ENCODE data around the gene COPZ1. TPM values are rescaled to one million over a fixed set of nuclear protein-coding genes. Genes with fewer than 3 reads are reported as not detected.

Gene COPZ1
- total and polyA plus RNA-seq, 2 donors (not counting 3 experiments of a cell fraction or from before 2014, with no cell fraction given), result 143 to 174 TPM

GRCh38 chr12:54369597-54370131 lies 44.7 kb downstream of the COPZ1 start:
- peak overlapping the region; percentile 68 for H3K4me2 ChIP-seq (ENCODE audit: insufficient read depth, low read length)
- H2AFZ ChIP-seq (ENCODE audit: low read depth, low read length), result peak overlapping the region; percentile 68
- CTCF ChIA-PET, result interaction anchor here (0.9 to 2.9 kb wide), 31 partner anchors 8 to 162 kb away, joined by 3 to 142 read pairs (median 4); partner anchors contain the start of genes COPZ1, NFE2 and ZNF385A
- no peak overlapping the region for H3K9ac ChIP-seq (replicated peaks; ENCODE audit: extremely low read depth, insufficient read depth, low read length)
- dilution Hi-C loops (cut with MboI; ENCODE audit: extremely low pct_ligation_motif_present, low sequenced_read_pairs), result no loop called here
- H3K79me2 ChIP-seq (ENCODE audit: control insufficient read depth, insufficient read depth, low read length), result no peaks in the 10 kb centered on the region
- no peaks in the 10 kb centered on the region for H4K20me1 ChIP-seq (replicated peaks; ENCODE audit: control insufficient read depth, extremely low read depth, insufficient read depth, low read length)
- no peak for TF ChIP-seq MAX (IDR thresholded peaks at IDR 0.05; ENCODE audit: insufficient read depth, insufficient read length)
- TF ChIP-seq POLR2AphosphoS5 (IDR thresholded peaks at IDR 0.05; ENCODE audit: insufficient read depth, low read depth, low read length), result no peak
- TF ChIP-seq, protein P1, sequence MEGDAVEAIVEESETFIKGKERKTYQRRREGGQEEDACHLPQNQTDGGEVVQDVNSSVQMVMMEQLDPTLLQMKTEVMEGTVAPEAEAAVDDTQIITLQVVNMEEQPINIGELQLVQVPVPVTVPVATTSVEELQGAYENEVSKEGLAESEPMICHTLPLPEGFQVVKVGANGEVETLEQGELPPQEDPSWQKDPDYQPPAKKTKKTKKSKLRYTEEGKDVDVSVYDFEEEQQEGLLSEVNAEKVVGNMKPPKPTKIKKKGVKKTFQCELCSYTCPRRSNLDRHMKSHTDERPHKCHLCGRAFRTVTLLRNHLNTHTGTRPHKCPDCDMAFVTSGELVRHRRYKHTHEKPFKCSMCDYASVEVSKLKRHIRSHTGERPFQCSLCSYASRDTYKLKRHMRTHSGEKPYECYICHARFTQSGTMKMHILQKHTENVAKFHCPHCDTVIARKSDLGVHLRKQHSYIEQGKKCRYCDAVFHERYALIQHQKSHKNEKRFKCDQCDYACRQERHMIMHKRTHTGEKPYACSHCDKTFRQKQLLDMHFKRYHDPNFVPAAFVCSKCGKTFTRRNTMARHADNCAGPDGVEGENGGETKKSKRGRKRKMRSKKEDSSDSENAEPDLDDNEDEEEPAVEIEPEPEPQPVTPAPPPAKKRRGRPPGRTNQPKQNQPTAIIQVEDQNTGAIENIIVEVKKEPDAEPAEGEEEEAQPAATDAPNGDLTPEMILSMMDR (IDR thresholded peaks at IDR 0.05; ENCODE audit: extremely low read depth in 1 of 2, insufficient read depth in 1 of 2, low read depth in 1 of 2, low read length in 2 of 2), result no peak
- no peak for TF ChIP-seq EZH2 (IDR thresholded peaks at IDR 0.05; ENCODE audit: borderline replicate concordance, low read depth, low read length, severe bottlenecking)
- TF ChIP-seq JUN (IDR thresholded peaks at IDR 0.05; ENCODE audit: borderline replicate concordance, insufficient read depth, insufficient read length, low read depth), result no peak
- no peak for TF ChIP-seq MYC (IDR thresholded peaks at IDR 0.05; ENCODE audit: low read depth, low read length)
- TF ChIP-seq POLR2A (IDR thresholded peaks at IDR 0.05; ENCODE audit: low read depth, low read length), result no peak
- no peak for TF ChIP-seq GATA2 (IDR thresholded peaks at IDR 0.05; ENCODE audit: insufficient read depth, insufficient read length, low read depth, low read length)
- TF ChIP-seq FOS (IDR thresholded peaks at IDR 0.05; ENCODE audit: borderline replicate concordance, insufficient read depth, low read length), result no peak
- intact Hi-C loops (cut with micrococcal nuclease), result loop anchor here (1.0 to 10.0 kb wide), 5 partner anchors 10 to 365 kb away; partner anchors contain the start of genes COPZ1, HOXC8 and HOXC9
- H3K36me3 ChIP-seq (ENCODE audit: control insufficient read depth in 2 of 2, extremely low read depth in 1 of 2, insufficient read depth in 2 of 2, low read length in 2 of 2), result no peaks in the 10 kb centered on the region
- no peaks in the 10 kb centered on the region for H3K9me1 ChIP-seq (replicated peaks; ENCODE audit: control insufficient read depth, extremely low read depth, insufficient read depth, low read length)
- H3K9me3 ChIP-seq (replicated peaks; ENCODE audit: control insufficient read depth, insufficient read depth, low read length), result no peaks in the 10 kb centered on the region
- no peak overlapping the region for H3K27ac ChIP-seq (ENCODE audit: insufficient read depth, low read depth, low read length)
- FAIRE-seq (no peak), DNase-seq (ENCODE audit: low read depth, low spot score) (no peak)
- peak overlapping the region in 2 of 3 experiments; percentile 23 to 39 for H3K4me3 ChIP-seq (replicated peaks in 1 of 3; ENCODE audit: insufficient read depth in 1 of 3, low read depth in 1 of 3, low read length in 3 of 3)
- BruUV-seq (replicated peaks), result no TSS peak
- peaks cover 33% of the 10 kb centered on the region for H3K4me1 ChIP-seq (ENCODE audit: control insufficient read depth, extremely low read depth, insufficient read depth, low read length)
- POLR2A ChIA-PET, result interaction anchor here (0.6 to 1.3 kb wide), 3 partner anchors 10 to 80 kb away, joined by 3 to 5 read pairs (median 5); no protein-coding TSS in a partner anchor
- no peaks in the 10 kb centered on the region for H3K27me3 ChIP-seq (ENCODE audit: control insufficient read depth in 2 of 2, insufficient read depth in 2 of 2, low read length in 2 of 2)

All from endothelial cell of umbilical vein (primary cell).